Lung (tissue), 12 donors: Measurements from ENCODE around the gene BCAS1. TPM values are rescaled to one million over a fixed set of nuclear protein-coding genes. Genes with fewer than 3 reads are reported as not detected.

Experiments
- ATAC-seq: fragments of 200-7000 bp; cut with Tn5 transposase; one replicate; pipeline ENCODE4 v1.9.1; 2020; ENCODE audit warnings: moderate number of reproducible peaks; ENCODE audit not compliant: insufficient read depth, low FRiP score
- DNase-seq, 3 donors: peaks; one replicate each; pipeline ENCODE4 v3.0.0-alpha.2; 2013 to 2017
- H3K27ac ChIP-seq, 2 donors: one replicate each; pipeline ENCODE4 v1.5.1; 2013; ENCODE audit warnings: mild to moderate bottlenecking in 2 of 2, moderate library complexity in 2 of 2, control low read depth in 1 of 2, inconsistent platforms in 1 of 2, low read depth in 1 of 2, low read length in 1 of 2
- H3K27me3 ChIP-seq, 3 donors: one replicate each; pipeline ENCODE4 v1.5.1; 2013; ENCODE audit warnings: low read length in 2 of 3; ENCODE audit not compliant: control insufficient read depth in 3 of 3, insufficient read depth in 3 of 3
- H3K36me3 ChIP-seq, 4 donors: one replicate each; pipeline ENCODE4 v1.5.1; 2013; ENCODE audit warnings: low read length in 4 of 4, mild to moderate bottlenecking in 1 of 4, moderate library complexity in 1 of 4; ENCODE audit not compliant: control insufficient read depth in 4 of 4, insufficient read depth in 4 of 4
- H3K4me1 ChIP-seq, 5 donors: one replicate each; pipeline ENCODE4 v1.5.1; 2013; ENCODE audit warnings: low read length in 5 of 5, mild to moderate bottlenecking in 2 of 5, moderate library complexity in 1 of 5; ENCODE audit not compliant: control insufficient read depth in 5 of 5, insufficient read depth in 5 of 5
- H3K4me3 ChIP-seq: one replicate; pipeline ENCODE4 v1.5.1; 2013; ENCODE audit warnings: mild to moderate bottlenecking, control low read depth, moderate library complexity
- H3K9ac ChIP-seq, 2 donors: one replicate each; pipeline ENCODE4 v1.5.1; 2013; ENCODE audit warnings: low read length in 2 of 2, control low read depth in 1 of 2; ENCODE audit not compliant: insufficient read depth in 1 of 2
- H3K9me3 ChIP-seq, 4 donors: one replicate each; pipeline ENCODE4 v1.5.1; 2013; ENCODE audit warnings: low read length in 3 of 4, mild to moderate bottlenecking in 1 of 4, moderate library complexity in 1 of 4; ENCODE audit not compliant: control insufficient read depth in 4 of 4, insufficient read depth in 3 of 4
- CTCF ChIP-seq: IDR thresholded peaks from 2 replicates; pipeline ENCODE4 v1.5.1; 2012; ENCODE audit warnings: mild to moderate bottlenecking; ENCODE audit errors: control extremely low read depth, extremely low read depth
- WGBS, 2 donors: extraction: QIAGEN DNeasy Blood & Tissue Kit; methylation state at CpG; one replicate each; pipeline ENCODE4 v1.1.7; 2013; 5-methylcytosine and 5-hydroxymethylcytosine counted together
- polyA plus RNA-seq, 2 donors: library from polyadenylated mRNA; stranded (reverse); fragments of 200-250 nt; gene quantifications; one replicate each; pipeline ENCODE4 v1.2.1, GENCODE V29; 2013
- total RNA-seq, 2 donors: library from RNA; depleted of rRNA in 1 of 2; stranded (reverse); fragments of >200 nt in 1 of 2; gene quantifications; one replicate each; pipeline ENCODE4 v1.2.1, GENCODE V29; 2014 to 2021
- donor health status: control.
- donor health status: control.
- donor health status: Bipolar disorder and iron deficiency.
- donor health status: healthy.
- donor health status: DM: yes; HTN: yes; CAD: no.

The BCAS1 gene
- total and polyA plus RNA-seq, 4 donors, result 1.2 to 4.0 (median 2.3) TPM

GRCh38 chr20:54098047-54098446, 27.7 kb upstream of the BCAS1 start:
- TF ChIP-seq CTCF, result no peak
- Histone ChIP-seq H3K27me3 (no peaks in the 10 kb centered on the region), H3K9ac (no peak overlapping the region), H3K9me3 (no peaks in the 10 kb centered on the region), H3K36me3 (no peaks in the 10 kb centered on the region), H3K27ac (no peak overlapping the region), H3K4me1 (peaks cover 0 to 2% (median 0%) of the 10 kb centered on the region in 5 donors), H3K4me3 (no peak overlapping the region)
- 78 to 81% methylated on average over 3 of the region's 3 CpGs for WGBS, 2 donors
- DNase-seq, result no peak
- ATAC-seq, result no peak

- Histone ChIP-seq H3K4me3 (no peak overlapping the region), H3K27me3 (no peaks in the 10 kb centered on the region), H3K9me3 (no peaks in the 10 kb centered on the region), H3K4me1 (no peaks in the 10 kb centered on the region), H3K9ac (no peak overlapping the region), H3K27ac (no peak overlapping the region), H3K36me3 (no peaks in the 10 kb centered on the region)
- DNase-seq (no peak), ATAC-seq (no peak)
- 85 to 96% methylated on average over 2 of the region's 2 CpGs for WGBS, 2 donors
- no peak for TF ChIP-seq CTCF
Observed at GRCh38 chr20:54097236-54097529, 26.8 kb upstream of the BCAS1 start.

GRCh38 chr20:54095824-54096223, 25.4 kb upstream of the BCAS1 start:
- ATAC-seq (no peak), DNase-seq (no peak)
- 90 to 96% methylated on average over 1 of the region's 1 CpG for WGBS, 2 donors
- H3K9ac ChIP-seq, result no peak overlapping the region
- no peak for TF ChIP-seq CTCF
- H3K27me3 ChIP-seq, result no peaks in the 10 kb centered on the region
- H3K9me3 ChIP-seq, result no peaks in the 10 kb centered on the region
- H3K4me3 ChIP-seq, result no peak overlapping the region
- H3K27ac ChIP-seq, result no peak overlapping the region
- no peaks in the 10 kb centered on the region for H3K36me3 ChIP-seq
- H3K4me1 ChIP-seq, result no peaks in the 10 kb centered on the region

GRCh38 chr20:54094268-54094580, 23.8 kb upstream of the BCAS1 start:
- H3K4me3 ChIP-seq, result no peak overlapping the region
- no peaks in the 10 kb centered on the region for H3K36me3 ChIP-seq
- H3K27ac ChIP-seq, result no peak overlapping the region
- ATAC-seq (no peak), DNase-seq (no peak)
- 91% methylated on average over 5 of the region's 5 CpGs for WGBS, 2 donors
- no peaks in the 10 kb centered on the region for H3K9me3 ChIP-seq
- TF ChIP-seq CTCF, result no peak
- no peaks in the 10 kb centered on the region for H3K27me3 ChIP-seq
- H3K9ac ChIP-seq, result no peak overlapping the region
- H3K4me1 ChIP-seq, result no peaks in the 10 kb centered on the region
